Measurements from ENCODE around the gene CD22. TPM values are rescaled to one million over a fixed set of nuclear protein-coding genes. Genes with fewer than 3 reads are reported as not detected.
"Not testable (repeated sequence)": the region's sequence is repeated elsewhere in the genome, so short reads cannot be mapped to it uniquely, and the experiment has no call there.

CD22 gene
- total RNA-seq, 6 experiments from 2014 or later, result 0.24 to 0.59 (median 0.57) TPM; not detected in 2

DNA sequence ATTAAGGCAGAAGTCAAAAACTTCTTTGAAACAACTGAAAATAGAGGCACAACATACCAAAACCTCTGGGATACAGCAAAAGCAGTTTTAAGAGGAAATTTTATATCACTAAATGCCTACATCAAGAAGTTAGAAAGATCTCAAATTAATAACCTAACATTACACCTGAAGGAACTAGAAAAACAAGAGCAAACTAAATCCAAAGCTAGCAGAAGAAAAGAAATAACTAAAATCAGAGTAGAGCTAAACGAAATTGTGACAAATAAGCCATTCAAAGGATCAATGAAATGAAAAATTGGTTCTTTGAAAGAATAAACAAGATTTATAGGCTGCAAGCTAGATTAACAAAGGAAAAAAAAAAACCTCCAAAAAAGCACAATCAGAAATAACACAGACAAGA lies 39.4 kb downstream of the CD22 start:
- Mint-ChIP-seq H3K27me3 (ENCODE audit: insufficient read depth) (peaks cover 16% of the 10 kb centered on the region), H3K4me1 (ENCODE audit: low read depth) (0 out of 2 replicates have a peak, but pooled peaks cover 5% of the 10 kb centered on the region), H3K4me3 (no peak overlapping the region), H3K27ac (no peak overlapping the region), H3K36me3 (ENCODE audit: low read depth) (no peaks in the 10 kb centered on the region), H3K9me3 (no peaks in the 10 kb centered on the region)
- TF ChIP-seq, protein P1, sequence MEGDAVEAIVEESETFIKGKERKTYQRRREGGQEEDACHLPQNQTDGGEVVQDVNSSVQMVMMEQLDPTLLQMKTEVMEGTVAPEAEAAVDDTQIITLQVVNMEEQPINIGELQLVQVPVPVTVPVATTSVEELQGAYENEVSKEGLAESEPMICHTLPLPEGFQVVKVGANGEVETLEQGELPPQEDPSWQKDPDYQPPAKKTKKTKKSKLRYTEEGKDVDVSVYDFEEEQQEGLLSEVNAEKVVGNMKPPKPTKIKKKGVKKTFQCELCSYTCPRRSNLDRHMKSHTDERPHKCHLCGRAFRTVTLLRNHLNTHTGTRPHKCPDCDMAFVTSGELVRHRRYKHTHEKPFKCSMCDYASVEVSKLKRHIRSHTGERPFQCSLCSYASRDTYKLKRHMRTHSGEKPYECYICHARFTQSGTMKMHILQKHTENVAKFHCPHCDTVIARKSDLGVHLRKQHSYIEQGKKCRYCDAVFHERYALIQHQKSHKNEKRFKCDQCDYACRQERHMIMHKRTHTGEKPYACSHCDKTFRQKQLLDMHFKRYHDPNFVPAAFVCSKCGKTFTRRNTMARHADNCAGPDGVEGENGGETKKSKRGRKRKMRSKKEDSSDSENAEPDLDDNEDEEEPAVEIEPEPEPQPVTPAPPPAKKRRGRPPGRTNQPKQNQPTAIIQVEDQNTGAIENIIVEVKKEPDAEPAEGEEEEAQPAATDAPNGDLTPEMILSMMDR (IDR thresholded peaks at IDR 0.05), result no peak
- DNase-seq, result no peak

DNA sequence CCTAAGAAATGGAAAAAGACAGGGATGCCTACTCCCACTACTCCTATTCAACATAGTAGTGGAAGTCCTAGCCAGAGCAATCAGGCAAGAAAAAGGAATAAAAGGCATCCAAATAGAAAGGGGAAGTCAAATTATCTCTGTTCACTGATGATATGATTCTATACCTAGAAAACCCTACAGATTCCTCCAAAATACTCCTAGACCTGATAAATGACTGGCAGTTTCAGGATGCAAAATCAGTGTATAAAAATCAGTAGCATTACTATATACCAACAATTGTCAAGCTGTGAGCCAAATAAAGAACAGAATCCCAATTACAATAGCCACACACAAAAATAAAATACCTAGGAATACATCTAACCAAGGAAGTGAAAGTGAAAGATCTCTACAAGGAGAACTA lies 40.5 kb downstream of the CD22 start:
- Mint-ChIP-seq H3K9me3 (no peaks in the 10 kb centered on the region), H3K27ac (no peak overlapping the region), H3K4me1 (ENCODE audit: low read depth) (0 out of 2 replicates have a peak, but pooled peaks cover 5% of the 10 kb centered on the region), H3K27me3 (ENCODE audit: insufficient read depth) (peaks cover 9% of the 10 kb centered on the region), H3K36me3 (ENCODE audit: low read depth) (no peaks in the 10 kb centered on the region), H3K4me3 (no peak overlapping the region)
- TF ChIP-seq, protein P1 (IDR thresholded peaks at IDR 0.05), result no peak
- DNase-seq, result no peak

DNA sequence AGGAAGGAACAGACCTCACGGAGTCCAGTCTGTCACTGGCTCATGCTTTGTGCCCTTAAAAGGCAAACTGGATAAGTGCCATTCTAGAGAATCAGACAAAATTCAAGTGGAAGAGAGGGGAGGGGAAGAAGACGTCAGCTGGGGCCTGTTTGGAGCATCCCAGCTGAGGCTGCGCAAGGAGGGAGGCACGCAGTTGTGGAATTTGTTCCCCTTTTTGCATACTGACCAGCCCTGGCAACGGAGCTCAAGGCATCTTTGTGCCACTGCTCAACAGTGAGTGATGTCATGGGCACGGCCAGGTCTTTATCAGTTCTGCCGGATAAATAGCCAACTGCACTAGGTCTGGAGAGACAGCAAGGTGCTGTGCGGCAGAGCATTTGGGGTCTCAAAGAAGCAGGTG lies 41.7 kb downstream of the CD22 start, which contains the start of gene GPR42:
GPR42 (plus strand) TSS at position 347 of the 400 bp plus-strand sequence. CDS start 292 bp downstream, outside the sequence.
- DNase-seq, result no peak
- Mint-ChIP-seq H3K4me1 (ENCODE audit: low read depth) (0 out of 2 replicates have a peak, but pooled peaks cover 5% of the 10 kb centered on the region), H3K27me3 (ENCODE audit: insufficient read depth) (peaks cover 16% of the 10 kb centered on the region), H3K36me3 (ENCODE audit: low read depth) (no peaks in the 10 kb centered on the region), H3K9me3 (no peaks in the 10 kb centered on the region), H3K4me3 (no peak within 1 kb of the TSS), H3K27ac (no peak within 1 kb of the TSS)
- TF ChIP-seq, protein P1 (IDR thresholded peaks at IDR 0.05), result no peak

DNA sequence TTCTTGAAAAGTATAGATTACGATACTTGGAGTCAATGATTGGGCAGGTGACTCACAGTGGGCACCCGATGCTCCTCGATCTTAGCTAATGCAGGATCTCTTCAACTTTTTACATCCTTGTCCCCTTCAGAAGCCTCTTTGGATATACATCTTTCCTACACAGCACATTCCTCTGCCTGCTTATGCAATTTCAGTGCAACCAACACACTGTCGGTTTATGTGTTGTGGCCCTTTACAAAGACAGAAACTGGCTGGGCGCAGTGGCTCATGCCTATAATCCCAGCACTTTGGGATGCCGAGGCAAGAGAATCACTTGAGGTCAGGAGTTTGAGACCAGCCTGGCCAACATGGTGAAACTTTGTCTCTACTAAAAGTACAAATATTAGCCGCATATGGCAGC lies 44.5 kb downstream of the CD22 start:
- Mint-ChIP-seq H3K27me3 (ENCODE audit: insufficient read depth) (peaks cover 17% of the 10 kb centered on the region), H3K4me3 (no peak overlapping the region), H3K36me3 (ENCODE audit: low read depth) (no peaks in the 10 kb centered on the region), H3K4me1 (ENCODE audit: low read depth) (no peaks in the 10 kb centered on the region), H3K27ac (no peak overlapping the region), H3K9me3 (no peaks in the 10 kb centered on the region; the same call in 1 of the 2 replicates)
- DNase-seq, result no peak
- TF ChIP-seq, protein P1 (IDR thresholded peaks at IDR 0.05), result no peak

DNA sequence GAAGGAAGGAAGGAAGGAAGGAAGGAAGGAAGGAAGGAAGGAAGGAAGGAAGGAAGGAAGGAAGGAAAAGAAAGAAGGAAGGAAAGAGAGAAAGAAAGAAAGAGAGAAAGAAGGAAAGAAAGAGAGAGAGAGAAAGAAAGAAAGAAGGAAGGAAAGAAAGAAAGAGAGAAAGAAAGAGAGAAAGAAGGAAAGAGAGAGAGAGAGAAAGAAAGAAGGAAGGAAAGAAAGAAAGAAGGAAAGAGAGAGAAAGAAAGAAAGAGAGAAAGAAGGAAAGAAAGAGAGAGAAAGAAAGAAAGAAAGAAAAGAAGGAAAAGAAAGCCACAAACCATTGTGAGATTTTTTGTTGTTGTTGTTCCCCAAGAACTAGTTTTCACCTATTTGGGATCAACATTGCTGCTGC lies 45.0 kb downstream of the CD22 start:
- H3K4me1 Mint-ChIP-seq (ENCODE audit: low read depth); H3K36me3 Mint-ChIP-seq (ENCODE audit: low read depth); DNase-seq; H3K4me3 Mint-ChIP-seq; H3K9me3 Mint-ChIP-seq; H3K27ac Mint-ChIP-seq: not testable (repeated sequence)
- H3K27me3 Mint-ChIP-seq (ENCODE audit: insufficient read depth), result peaks cover 18% of the 10 kb centered on the region

DNA sequence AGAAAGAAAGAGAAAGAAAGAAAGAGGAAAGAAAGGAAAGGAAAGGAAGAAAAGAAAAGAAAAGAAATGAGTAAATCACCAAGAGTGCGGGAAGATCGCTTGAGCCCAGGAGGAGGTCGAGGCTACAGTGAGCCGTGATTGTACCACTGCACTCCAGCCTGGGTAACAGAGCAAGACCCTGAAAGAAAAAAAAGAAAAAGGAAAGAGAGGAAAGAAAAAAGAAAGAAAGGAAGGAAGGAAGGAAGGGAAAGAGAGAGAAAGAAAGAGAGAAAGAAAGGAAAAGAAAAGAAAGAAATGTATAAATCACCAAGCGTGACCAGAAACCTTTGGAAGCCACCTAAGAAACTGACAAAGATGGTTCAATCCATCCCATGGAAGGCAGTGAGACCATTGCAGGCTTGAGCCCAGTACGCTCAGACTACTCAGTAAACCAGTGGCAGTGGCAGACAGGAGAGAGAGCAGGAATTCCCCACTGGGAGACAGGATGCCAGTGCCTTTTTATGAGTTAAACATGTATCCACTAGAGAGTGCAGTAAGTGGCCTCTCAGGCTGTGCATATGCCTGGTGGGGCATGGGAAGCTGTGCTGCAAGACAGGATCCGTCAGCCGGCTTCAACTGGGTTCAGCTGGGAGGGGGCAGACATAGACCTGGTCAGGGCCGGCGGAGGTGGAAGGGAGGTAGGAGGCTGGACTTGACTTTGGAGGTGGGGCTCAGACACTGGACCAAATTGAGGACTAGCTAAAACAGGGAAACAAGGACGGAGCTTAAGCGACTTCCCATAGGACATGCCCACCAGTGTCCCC lies 46.7 kb downstream of the CD22 start:
- TF ChIP-seq, protein P1 (IDR thresholded peaks at IDR 0.05), result no peak
- Mint-ChIP-seq H3K4me3 (no peak overlapping the region), H3K9me3 (no peaks in the 10 kb centered on the region; the same call in 1 of the 2 replicates), H3K27ac (no peak overlapping the region), H3K27me3 (ENCODE audit: insufficient read depth) (peaks cover 28% of the 10 kb centered on the region), H3K4me1 (ENCODE audit: low read depth) (no peaks in the 10 kb centered on the region), H3K36me3 (ENCODE audit: low read depth) (no peaks in the 10 kb centered on the region)
- DNase-seq, result no peak

All from HFFc6 (cell line).